Upper lobe of left lung (tissue), 6 donors: ENCODE results near the gene YDJC. TPM values are rescaled to one million over a fixed set of nuclear protein-coding genes. Genes with fewer than 3 reads are reported as not detected.

Source experiments
- ATAC-seq, 2 donors: fragments of 200-7000 bp; cut with Tn5 transposase; one replicate each; pipeline ENCODE4 v1.9.1; 2022; ENCODE audit warnings: mild to moderate bottlenecking in 2 of 2, moderate library complexity in 2 of 2; ENCODE audit not compliant: low FRiP score in 2 of 2
- DNase-seq, 2 donors: peaks; one replicate each; pipeline ENCODE4 v3.0.0-alpha.2; 2019 to 2020
- H3K27ac ChIP-seq, 4 donors: fragments of 200-600 bp; sonication (generic); one replicate each; pipeline ENCODE4 v1.5.1; 2016 to 2019
- H3K27me3 ChIP-seq, 4 donors: fragments of 200-600 bp; sonication (generic); one replicate each; pipeline ENCODE4 v1.5.1; 2017 to 2019
- H3K36me3 ChIP-seq, 4 donors: fragments of 200-600 bp; sonication (generic); one replicate each; pipeline ENCODE4 v1.5.1; 2016 to 2019
- H3K4me1 ChIP-seq, 4 donors: fragments of 200-600 bp; sonication (generic); one replicate each; pipeline ENCODE4 v1.5.1; 2018 to 2019
- H3K4me3 ChIP-seq, 4 donors: fragments of 200-600 bp; sonication (generic); one replicate each; pipeline ENCODE4 v1.5.1; 2017 to 2019; ENCODE audit warnings: mild to moderate bottlenecking in 2 of 4, moderate library complexity in 1 of 4
- H3K9me3 ChIP-seq, 4 donors: fragments of 200-600 bp; sonication (generic); one replicate each; pipeline ENCODE4 v1.5.1; 2018 to 2019
- CTCF ChIP-seq, 6 experiments: fragments of 450-650 bp in 4 of 6; fragments of 200-600 bp in 2 of 6; sonication (generic) in 2 of 6; IDR thresholded peaks; one replicate each; pipeline ENCODE4 v1.5.1; 2016 to 2019; ENCODE audit warnings: antibody characterized with exemption in 6 of 6
- EP300 ChIP-seq, 4 donors: sonication (generic); formaldehyde crosslinking; IDR thresholded peaks; one replicate each; pipeline ENCODE4 v1.5.1; 2017; ENCODE audit warnings: antibody characterized with exemption in 4 of 4, control low read depth in 2 of 4
- POLR2A ChIP-seq, 4 donors: fragments of 450-650 bp; IDR thresholded peaks; one replicate each; pipeline ENCODE4 v1.5.1; 2016 to 2017; ENCODE audit warnings: antibody characterized with exemption in 4 of 4, mild to moderate bottlenecking in 2 of 4
- POLR2AphosphoS5 ChIP-seq, 2 donors: sonication (generic); formaldehyde crosslinking; IDR thresholded peaks; one replicate each; pipeline ENCODE4 v1.5.1; 2017; ENCODE audit warnings: antibody characterized with exemption in 2 of 2
- WGBS, 2 donors: methylation state at CpG; one replicate each; pipeline ENCODE4 v1.1.5; 2017 to 2018; 5-methylcytosine and 5-hydroxymethylcytosine counted together
- total RNA-seq, 6 donors: library from RNA; depleted of rRNA in 4 of 6; stranded (reverse); fragments of >200 nt in 4 of 6; gene quantifications; one replicate each; pipeline versions ENCODE4 v1.1.0 to v1.2.1, GENCODE V29; 2016 to 2021
- donor health status: DM: no; HTN: no; CAD: no; lungs with moderate emphysema.
- donor health status: DM: no; HTN: yes; CAD: no; lungs with severe emphysema.

YDJC gene
- total RNA-seq, 6 donors from 2014 or later, result 22.2 to 47.4 (median 28.3) TPM

- no peak for DNase-seq
- TF ChIP-seq POLR2AphosphoS5 (IDR thresholded peaks at IDR 0.05) (no peak), POLR2A (IDR thresholded peaks at IDR 0.05) (no peak), CTCF (IDR thresholded peaks at IDR 0.05) (no peak), EP300 (IDR thresholded peaks at IDR 0.05) (no peak)
- peaks cover 7 to 26% (median 13%) of the 10 kb centered on the region in 4 donors for H3K36me3 ChIP-seq
- no peaks in the 10 kb centered on the region for H3K9me3 ChIP-seq
- H3K4me1 ChIP-seq, result peaks cover 10 to 22% (median 12%) of the 10 kb centered on the region in 4 donors
- H3K27ac ChIP-seq, result peak overlapping the region; percentile 90 to 96 (median 95)
- WGBS, 2 donors, result 36 to 53% methylated on average over 16 of the region's 16 CpGs
- no peak for ATAC-seq
- H3K4me3 ChIP-seq, result peak overlapping the region; percentile 62 to 91 (median 68)
- no peaks in the 10 kb centered on the region for H3K27me3 ChIP-seq
Measured at GRCh38 chr22:21666786-21667185, 37.0 kb upstream of the YDJC start.

DNA sequence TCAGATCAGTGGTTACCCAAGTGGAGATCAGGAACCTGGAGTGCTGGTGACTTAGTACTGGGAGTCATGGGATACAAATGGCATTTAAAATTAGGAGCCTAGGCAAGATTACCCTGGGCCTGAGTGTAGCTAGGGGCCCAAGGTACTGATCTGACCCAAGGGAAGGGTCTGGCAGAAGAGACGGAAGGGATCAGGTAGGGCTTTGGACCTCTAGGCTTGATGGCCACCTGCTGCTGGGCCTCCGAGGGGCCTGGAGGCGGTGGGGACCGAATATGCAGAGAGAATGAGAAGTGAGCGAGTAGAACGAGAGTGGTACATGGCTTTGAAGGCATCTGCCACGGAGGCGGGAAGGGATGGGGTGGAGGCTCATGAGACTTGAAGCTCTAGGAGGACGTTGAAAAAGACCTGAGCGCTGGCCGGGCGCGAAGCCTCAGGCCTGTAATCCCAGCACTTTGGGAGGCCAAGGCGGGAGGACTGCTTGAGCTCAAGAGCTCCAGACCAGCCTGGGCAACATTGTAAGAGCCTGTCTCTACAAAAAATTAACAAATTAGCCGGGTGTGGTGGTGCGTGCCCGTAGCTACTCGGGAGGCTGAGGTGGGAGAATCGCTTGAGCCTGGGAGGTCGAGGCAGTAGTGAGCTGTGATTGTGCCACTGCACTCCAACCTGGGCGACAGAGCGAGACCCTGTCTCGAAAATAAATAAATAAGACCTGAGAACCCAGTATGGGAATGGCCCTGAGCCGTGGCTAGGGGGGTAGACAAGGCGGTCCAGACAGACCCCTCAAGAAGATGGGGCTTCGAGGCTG lies 35.4 kb upstream of the YDJC start:
- ATAC-seq (no peak), DNase-seq (no peak)
- H3K36me3 ChIP-seq, result peaks cover 0 to 11% (median 0%) of the 10 kb centered on the region in 4 donors
- peaks cover 10 to 22% (median 12%) of the 10 kb centered on the region in 4 donors for H3K4me1 ChIP-seq
- H3K4me3 ChIP-seq, result peak overlapping the region; percentile 62 to 91 (median 68)
- peak overlapping the region; percentile 90 to 96 (median 95) for H3K27ac ChIP-seq
- TF ChIP-seq CTCF (IDR thresholded peaks at IDR 0.05), result no peak
- no peak for TF ChIP-seq POLR2AphosphoS5 (IDR thresholded peaks at IDR 0.05)
- TF ChIP-seq EP300 (IDR thresholded peaks at IDR 0.05), result no peak
- no peak for TF ChIP-seq POLR2A (IDR thresholded peaks at IDR 0.05)
- H3K9me3 ChIP-seq, result no peaks in the 10 kb centered on the region
- WGBS, 2 donors, result 75 to 81% methylated on average over 26 of the region's 26 CpGs
- H3K27me3 ChIP-seq, result no peaks in the 10 kb centered on the region

GRCh38 chr22:21663738-21664137 lies 33.9 kb upstream of the YDJC start:
- Histone ChIP-seq H3K27me3 (no peaks in the 10 kb centered on the region), H3K9me3 (no peaks in the 10 kb centered on the region), H3K27ac (no peak overlapping the region), H3K36me3 (no peaks in the 10 kb centered on the region), H3K4me1 (peaks cover 10 to 17% (median 12%) of the 10 kb centered on the region in 4 donors), H3K4me3 (no peak overlapping the region)
- DNase-seq (no peak), ATAC-seq (no peak)
- WGBS, 2 donors, result 92 to 95% methylated on average over 2 of the region's 2 CpGs
- TF ChIP-seq POLR2AphosphoS5 (IDR thresholded peaks at IDR 0.05), result no peak
- no peak for TF ChIP-seq CTCF (IDR thresholded peaks at IDR 0.05)
- TF ChIP-seq EP300 (IDR thresholded peaks at IDR 0.05), result no peak
- TF ChIP-seq POLR2A (IDR thresholded peaks at IDR 0.05), result no peak

GRCh38 chr22:21661991-21662390 lies 32.2 kb upstream of the YDJC start:
- WGBS, 2 donors, result 91 to 97% methylated on average over 5 of the region's 5 CpGs
- no peaks in the 10 kb centered on the region for H3K36me3 ChIP-seq
- H3K4me1 ChIP-seq, result peaks cover 12 to 24% (median 18%) of the 10 kb centered on the region in 4 donors
- no peaks in the 10 kb centered on the region for H3K9me3 ChIP-seq
- no peak for DNase-seq
- no peak for ATAC-seq
- no peak overlapping the region for H3K27ac ChIP-seq
- H3K4me3 ChIP-seq, result no peak overlapping the region
- no peaks in the 10 kb centered on the region for H3K27me3 ChIP-seq
- TF ChIP-seq POLR2AphosphoS5 (IDR thresholded peaks at IDR 0.05) (no peak), CTCF (IDR thresholded peaks at IDR 0.05) (no peak), EP300 (IDR thresholded peaks at IDR 0.05) (no peak), POLR2A (IDR thresholded peaks at IDR 0.05) (no peak)
